OCI-LY3 (cell line): ENCODE results near the gene KLKB1.

Experiments used
- CTCF ChIP-seq: fragments of 200-600, 300-600 bp; sonication (generic); IDR thresholded peaks from 2 replicates; pipeline ENCODE4 v1.5.1; 2014; ENCODE audit warnings: antibody characterized with exemption, low read length, low read depth
- EZH2phosphoT487 ChIP-seq: fragments of 200-600 bp; shearing (Covaris generic); IDR thresholded peaks from 2 replicates; pipeline ENCODE4 v1.6.1; 2018; ENCODE audit warnings: antibody characterized with exemption, mixed run types, low read depth

GRCh38 chr4:186236126-186236525 is 8.8 kb downstream of the KLKB1 start:
- TF ChIP-seq CTCF (no peak), EZH2phosphoT487 (no peak)
